Activated CD4-positive, alpha-beta T cell treated with anti-CD3 and anti-CD28 coated beads, Interleukin-2, Interleukin-6, amounts not matched to agents 100 ng/mL and 50 ng/mL, durations not matched to agents 16 hours and 8 hours (primary cell): ENCODE measurements around the gene LMBRD1.
"Not testable (repeated sequence)": the region's sequence is repeated elsewhere in the genome, so short reads cannot be mapped to it uniquely, and the experiment has no call there.

ENCODE experiments used
- DNase-seq: peaks from one replicate; pipeline ENCODE4 v3.0.0-alpha.2; 2020

LMBRD1 gene

GRCh38 chr6:69796073-69796641, 653 bp downstream of the LMBRD1 start:
- peak; percentile 44 for DNase-seq

- no peak for DNase-seq
These were observed 1.2 kb downstream of the LMBRD1 start for GRCh38 chr6:69795469-69796072.

DNA sequence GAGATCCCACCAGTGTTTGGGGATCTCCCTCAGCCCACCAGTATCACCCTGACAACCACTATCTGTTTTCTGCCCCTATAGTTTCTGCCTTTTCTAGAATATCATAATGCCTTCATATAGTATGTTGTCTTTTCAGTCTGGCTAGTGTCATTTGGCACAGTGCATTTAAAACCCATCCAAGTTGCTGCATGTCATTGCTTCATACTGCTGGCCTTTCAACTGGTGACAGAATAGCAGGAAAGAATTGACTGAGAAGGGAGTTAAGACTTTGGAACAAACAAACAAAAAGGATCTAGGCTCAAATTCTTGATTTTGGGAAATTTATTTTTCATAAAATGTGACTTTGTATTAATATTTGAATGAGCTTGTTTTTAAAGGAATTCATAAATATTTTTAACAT, 4.5 kb downstream of the LMBRD1 start:
- no peak for DNase-seq

GRCh38 chr6:69791065-69791471, 5.7 kb downstream of the LMBRD1 start:
- no peak for DNase-seq

DNA sequence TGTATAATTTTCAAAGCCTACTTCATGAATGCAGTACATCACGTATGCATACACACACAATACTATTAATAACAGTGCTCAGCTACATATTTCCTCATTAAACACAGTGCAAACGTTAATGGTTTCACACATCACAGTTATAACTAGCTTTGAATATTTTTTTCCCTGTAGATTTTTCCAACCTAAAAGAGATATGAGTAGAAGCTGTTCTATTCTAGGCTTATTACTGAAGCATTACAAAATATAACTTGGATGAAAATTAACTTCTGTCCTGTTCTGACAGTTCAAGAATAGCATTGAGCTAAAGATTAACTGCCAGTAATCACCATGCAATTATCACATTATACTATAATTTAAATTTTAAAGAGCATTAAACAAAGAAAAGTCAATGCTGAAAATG, 6.2 kb downstream of the LMBRD1 start:
- no peak for DNase-seq

- no peak for DNase-seq
These were observed 7.2 kb downstream of the LMBRD1 start for GRCh38 chr6:69789578-69789977.

DNA sequence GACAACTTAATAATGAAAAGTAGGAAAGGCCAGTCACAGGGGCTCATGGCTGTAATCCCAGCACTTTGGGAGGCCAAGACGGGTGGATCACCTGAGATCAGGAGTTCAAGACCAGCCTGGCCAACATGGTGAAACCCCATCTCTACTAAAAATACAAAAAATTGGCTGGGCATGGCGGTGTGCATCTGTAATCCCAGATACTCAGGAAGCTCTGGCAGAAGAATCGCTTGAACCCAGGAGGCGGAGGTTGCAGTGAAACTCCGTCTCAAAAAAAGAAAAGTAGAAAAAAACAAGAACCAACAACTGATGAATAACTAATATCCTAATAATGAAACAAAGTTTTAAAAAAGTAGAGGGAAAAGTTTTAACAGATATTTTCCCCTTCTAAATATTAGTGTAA, 9.4 kb downstream of the LMBRD1 start:
- not testable (repeated sequence) for DNase-seq

- DNase-seq, result no peak
These were observed 11.1 kb downstream of the LMBRD1 start for GRCh38 chr6:69785697-69786096.

DNA sequence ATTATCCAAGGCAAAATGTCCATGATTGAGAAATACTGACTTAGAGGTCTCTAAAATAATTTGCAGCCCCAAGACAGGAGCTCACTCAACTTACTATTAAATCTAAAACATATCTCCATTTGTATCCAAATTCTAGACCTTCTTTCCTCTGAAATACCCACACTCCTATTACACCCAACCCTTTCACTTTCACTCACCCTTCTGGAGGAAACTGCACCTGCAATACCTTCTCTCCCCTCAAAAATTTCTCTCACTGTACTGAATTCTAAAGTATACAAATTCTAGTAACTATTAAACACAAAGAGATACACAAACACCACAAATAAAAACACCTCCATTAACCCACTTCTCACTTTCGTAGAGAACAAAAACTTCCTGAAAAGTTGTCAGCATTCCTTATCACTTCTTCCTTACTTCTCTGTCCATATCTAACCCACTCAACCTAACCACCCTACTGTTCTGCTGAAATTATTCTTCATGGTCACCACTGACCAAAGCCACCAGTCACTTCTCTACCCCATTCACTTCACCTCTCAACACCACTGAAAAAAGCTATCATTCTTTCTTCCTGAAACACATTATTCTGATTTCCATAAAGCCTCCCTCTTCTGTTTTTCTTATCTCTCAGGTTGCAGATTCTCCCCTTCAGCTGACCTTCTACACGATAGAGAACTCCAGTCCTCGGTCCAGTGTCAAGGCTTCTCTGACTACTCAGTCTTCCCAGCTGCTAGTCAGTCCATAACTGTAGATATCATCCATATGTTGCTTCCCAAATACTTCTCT, 12.0 kb downstream of the LMBRD1 start:
- DNase-seq, result no peak

DNA sequence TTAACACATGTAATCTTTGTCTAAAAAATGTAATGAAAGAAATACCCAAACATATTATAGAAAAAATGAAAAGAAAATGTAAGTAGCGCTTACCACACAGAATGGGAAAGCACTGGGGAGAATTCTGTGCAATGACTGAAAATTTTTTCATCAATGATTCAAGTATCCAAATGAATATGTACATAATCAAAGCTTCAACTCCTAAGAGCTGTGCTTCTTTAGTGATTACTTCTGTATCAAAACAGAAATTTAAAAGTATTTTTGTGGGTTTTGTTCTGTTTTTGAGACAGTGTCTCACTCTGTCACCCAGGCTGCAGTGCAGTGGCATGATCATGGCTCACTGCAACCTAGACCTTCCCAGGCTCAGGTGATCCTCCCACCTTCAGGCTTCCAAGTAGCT, 13.7 kb downstream of the LMBRD1 start:
- no peak for DNase-seq

- no peak for DNase-seq
These were observed 16.1 kb downstream of the LMBRD1 start for GRCh38 chr6:69780585-69781178.

GRCh38 chr6:69775941-69776340, 20.9 kb downstream of the LMBRD1 start:
- no peak for DNase-seq

GRCh38 chr6:69775585-69775849, 21.3 kb downstream of the LMBRD1 start:
- DNase-seq, result no peak

- no peak for DNase-seq
These were observed 21.8 kb downstream of the LMBRD1 start for GRCh38 chr6:69774740-69775584.

DNA sequence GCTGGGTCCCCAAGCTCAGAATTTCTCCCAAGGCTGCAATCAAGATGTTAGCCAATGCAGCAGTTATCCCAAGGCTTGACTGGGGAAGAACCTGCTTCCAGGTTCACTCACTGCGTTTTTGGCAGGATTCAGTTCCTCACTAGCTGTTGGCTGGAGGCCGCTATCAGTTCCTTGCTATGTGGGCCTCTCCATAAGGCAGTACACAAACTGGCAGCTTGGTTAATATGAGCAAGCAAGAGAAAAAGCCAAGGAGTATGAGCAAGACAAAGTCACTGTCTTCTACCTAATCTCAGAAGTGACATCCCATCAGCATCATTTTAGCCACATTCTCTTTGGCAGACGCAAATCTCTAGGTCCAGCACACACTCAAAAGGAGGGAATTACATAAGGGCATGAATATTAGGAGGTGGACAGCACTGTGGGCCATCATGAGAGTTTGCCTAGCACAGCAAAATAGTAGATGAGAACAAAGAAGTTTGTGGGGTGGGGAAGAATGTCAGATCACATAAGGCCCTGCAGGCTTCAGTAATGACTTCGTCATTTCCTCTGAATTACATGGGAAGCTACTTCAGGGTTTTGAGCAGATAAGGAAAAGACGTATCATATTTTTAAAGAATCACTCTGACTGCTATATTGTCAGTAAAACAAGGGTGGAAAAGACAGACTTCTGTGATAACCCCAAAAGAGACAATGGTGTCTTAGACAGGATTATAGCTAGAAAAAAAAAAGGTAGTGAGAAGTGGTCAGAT, 25.5 kb downstream of the LMBRD1 start:
- DNase-seq, result no peak

DNA sequence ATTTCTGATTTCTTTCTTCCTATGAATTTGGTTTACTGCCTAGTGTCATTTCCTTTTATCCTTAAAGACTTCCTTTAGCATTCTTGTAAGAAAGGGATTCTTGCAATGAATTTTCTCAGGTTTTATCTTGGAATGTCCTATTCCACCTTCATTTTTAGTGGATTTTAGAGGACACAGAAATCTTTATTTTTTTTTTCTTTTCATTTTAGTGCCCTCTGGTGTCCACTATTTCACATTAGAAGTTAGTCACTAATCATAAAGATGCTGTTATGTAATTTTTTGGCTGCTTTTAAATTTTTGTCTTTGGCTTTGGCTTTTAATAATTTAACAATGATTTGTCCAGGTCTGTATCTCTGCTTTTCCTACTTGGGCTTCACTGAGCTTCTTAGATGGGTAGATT, 28.1 kb downstream of the LMBRD1 start:
- DNase-seq, result no peak

- no peak for DNase-seq
These were observed 33.0 kb downstream of the LMBRD1 start for GRCh38 chr6:69763763-69764162.

GRCh38 chr6:69761853-69762252, 35.0 kb downstream of the LMBRD1 start:
- no peak for DNase-seq

- DNase-seq, result no peak
These were observed 38.6 kb downstream of the LMBRD1 start for GRCh38 chr6:69758214-69758613.

DNA sequence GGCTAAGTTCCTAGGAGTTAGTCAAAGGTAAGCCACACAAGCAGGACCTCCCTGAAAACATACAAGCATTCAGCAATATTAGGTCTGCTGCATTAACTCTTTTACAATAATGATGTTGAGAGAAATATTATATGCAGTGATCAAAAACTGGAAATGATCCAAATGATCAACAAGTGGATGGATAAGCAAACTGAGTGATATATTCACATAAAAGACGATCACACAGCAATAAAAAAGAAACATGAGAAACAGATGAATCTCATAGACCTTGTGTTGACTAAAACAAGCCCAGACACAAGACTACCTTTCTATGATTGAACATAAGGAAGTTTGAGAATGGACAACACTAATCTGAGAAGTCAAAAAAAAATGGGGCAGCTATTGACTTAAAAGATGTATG, 39.9 kb downstream of the LMBRD1 start:
- no peak for DNase-seq

GRCh38 chr6:69756366-69756765, 40.4 kb downstream of the LMBRD1 start:
- no peak for DNase-seq

DNA sequence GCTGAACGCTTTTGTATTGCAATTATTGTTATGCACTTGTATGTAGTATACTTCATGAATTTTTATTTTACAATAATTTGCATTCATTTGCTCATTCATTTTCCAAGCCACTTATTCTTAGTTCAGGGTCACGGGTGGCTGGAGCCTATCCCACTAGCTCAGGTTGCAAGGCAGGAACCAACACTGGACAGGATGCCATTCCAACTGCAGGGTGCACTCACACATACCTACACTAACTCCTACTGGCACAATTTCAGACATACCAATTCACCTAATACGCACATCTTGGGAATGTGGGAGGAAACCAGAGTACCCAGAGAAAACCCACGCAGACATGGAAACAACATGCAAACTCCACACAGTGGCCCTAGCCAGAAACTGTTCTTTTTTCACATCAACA, 61.8 kb downstream of the LMBRD1 start:
- DNase-seq, result no peak

GRCh38 chr6:69732640-69733039, 64.2 kb downstream of the LMBRD1 start:
- DNase-seq, result no peak
